Tibial nerve (tissue), 3 donors: ENCODE measurements around the gene UBE2A.

Source experiments
- EP300 ChIP-seq, 2 donors: sonication (generic); formaldehyde crosslinking; IDR thresholded peaks; one replicate each; pipeline ENCODE4 v1.6.1; 2017; ENCODE audit warnings: antibody characterized with exemption in 2 of 2, mild to moderate bottlenecking in 1 of 2
- POLR2A ChIP-seq, 2 donors: fragments of 450-650 bp; IDR thresholded peaks; one replicate each; pipeline ENCODE4 v1.6.1; 2017; ENCODE audit warnings: antibody characterized with exemption in 2 of 2, mild to moderate bottlenecking in 2 of 2, moderate library complexity in 2 of 2

DNA sequence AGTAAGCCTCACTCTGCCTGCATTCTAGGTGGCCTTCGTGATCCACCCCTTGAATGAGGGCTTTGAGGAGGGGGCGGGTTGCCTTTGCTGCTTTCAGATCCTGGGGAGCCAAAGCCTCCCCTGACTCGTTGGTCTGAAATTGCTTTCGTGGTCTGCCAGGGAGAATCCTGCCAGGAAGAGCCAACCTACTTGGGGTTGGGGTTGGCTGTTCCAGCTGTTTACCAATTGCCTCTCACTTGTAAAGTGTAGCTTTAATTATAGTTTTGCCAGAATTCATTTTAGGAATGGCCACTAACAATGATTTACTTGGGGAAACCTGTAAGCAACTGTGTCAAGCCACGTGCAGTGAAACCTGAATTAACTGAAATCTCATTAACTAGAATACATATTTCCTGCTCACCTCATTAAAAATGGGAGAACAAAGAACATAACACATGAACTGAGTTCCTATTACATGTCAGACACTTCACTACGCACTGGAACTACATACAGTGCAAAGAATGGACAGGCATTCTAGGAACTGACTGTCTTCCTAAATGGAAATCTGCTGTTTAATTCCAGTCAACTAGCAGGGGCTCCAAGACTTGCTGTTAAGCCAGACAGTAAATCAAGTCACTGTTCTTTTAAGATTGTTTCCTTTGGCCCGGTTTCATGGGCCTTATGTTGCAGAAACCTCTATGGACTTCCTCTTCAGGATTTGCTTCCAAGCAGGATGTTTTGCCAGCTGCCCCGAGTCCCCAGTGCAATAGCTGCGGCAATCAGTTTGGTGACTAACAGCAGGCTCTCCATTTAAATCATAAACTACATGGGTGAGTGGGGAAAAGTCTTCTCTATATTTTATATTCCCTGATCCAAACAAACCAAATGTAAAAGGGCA lies 48.2 kb downstream of the UBE2A start:
- no peak for TF ChIP-seq POLR2A (IDR thresholded peaks at IDR 0.05)
- TF ChIP-seq EP300 (IDR thresholded peaks at IDR 0.05): no peak
